ENCODE data around the gene ATRN.

ATRN gene

GRCh38 chr20:3674995-3675900 lies 204.4 kb downstream of the ATRN start:
- no peak for DNase-seq (ENCODE audit: low read depth in 2 of 2)

GRCh38 chr20:3677733-3678132 lies 206.9 kb downstream of the ATRN start:
- DNase-seq (ENCODE audit: low read depth in 2 of 2) = no peak

- no peak for DNase-seq (ENCODE audit: low read depth in 2 of 2)
Measured at GRCh38 chr20:3678198-3678597, 207.4 kb downstream of the ATRN start.

GRCh38 chr20:3678856-3679720 lies 208.3 kb downstream of the ATRN start:
- no peak for DNase-seq (ENCODE audit: low read depth in 2 of 2)

- no peak for DNase-seq (ENCODE audit: low read depth in 2 of 2)
Measured at GRCh38 chr20:3679749-3680700, 209.2 kb downstream of the ATRN start.

- no peak for DNase-seq (ENCODE audit: low read depth in 2 of 2)
Measured at GRCh38 chr20:3680701-3681351, 210.0 kb downstream of the ATRN start.

GRCh38 chr20:3681352-3681930 lies 210.6 kb downstream of the ATRN start:
- no peak for DNase-seq (ENCODE audit: low read depth in 2 of 2)

GRCh38 chr20:3681931-3682781 lies 211.3 kb downstream of the ATRN start, which contains the start of gene ADAM33:
TSS of gene ADAM33 (minus strand) at chr20:3682010. CDS start at chr20:3682004, 6 bp downstream.
- DNase-seq (ENCODE audit: low read depth in 2 of 2) = no peak

GRCh38 chr20:3685341-3685740 lies 214.5 kb downstream of the ATRN start:
- DNase-seq (ENCODE audit: low read depth in 2 of 2) = no peak

GRCh38 chr20:3686421-3686820 lies 215.6 kb downstream of the ATRN start:
- no peak for DNase-seq (ENCODE audit: low read depth in 2 of 2)

GRCh38 chr20:3686867-3687321 lies 216.1 kb downstream of the ATRN start:
- no peak for DNase-seq (ENCODE audit: low read depth in 2 of 2)

GRCh38 chr20:3687655-3688054 lies 216.8 kb downstream of the ATRN start:
- no peak for DNase-seq (ENCODE audit: low read depth in 2 of 2)

- no peak for DNase-seq (ENCODE audit: low read depth in 2 of 2)
Measured at GRCh38 chr20:3689978-3690377, 219.2 kb downstream of the ATRN start.

GRCh38 chr20:3690413-3690812 lies 219.6 kb downstream of the ATRN start:
- DNase-seq (ENCODE audit: low read depth in 2 of 2) = no peak

GRCh38 chr20:3691306-3691705 lies 220.5 kb downstream of the ATRN start:
- DNase-seq (ENCODE audit: low read depth in 2 of 2) = no peak

GRCh38 chr20:3691897-3692296 lies 221.1 kb downstream of the ATRN start:
- DNase-seq (ENCODE audit: low read depth in 2 of 2) = no peak

GRCh38 chr20:3692706-3693294 lies 222.0 kb downstream of the ATRN start:
- no peak for DNase-seq (ENCODE audit: low read depth in 2 of 2)

GRCh38 chr20:3693376-3693775 lies 222.6 kb downstream of the ATRN start:
- DNase-seq (ENCODE audit: low read depth in 2 of 2) = no peak

- no peak for DNase-seq (ENCODE audit: low read depth in 2 of 2)
Measured at GRCh38 chr20:3694864-3695263, 224.0 kb downstream of the ATRN start.

All from stimulated activated CD4-positive, alpha-beta T cell treated with anti-CD3 and anti-CD28 coated beads, Interleukin-15, amount 100 ng/mL, for 48 hours (primary cell).